Measurements from ENCODE around the gene PCYT1A. TPM values are rescaled to one million over a fixed set of nuclear protein-coding genes. Genes with fewer than 3 reads are reported as not detected.

Gene PCYT1A
- total and polyA plus RNA-seq, 12 donors, result 21.0 to 121 (median 102) TPM

DNA sequence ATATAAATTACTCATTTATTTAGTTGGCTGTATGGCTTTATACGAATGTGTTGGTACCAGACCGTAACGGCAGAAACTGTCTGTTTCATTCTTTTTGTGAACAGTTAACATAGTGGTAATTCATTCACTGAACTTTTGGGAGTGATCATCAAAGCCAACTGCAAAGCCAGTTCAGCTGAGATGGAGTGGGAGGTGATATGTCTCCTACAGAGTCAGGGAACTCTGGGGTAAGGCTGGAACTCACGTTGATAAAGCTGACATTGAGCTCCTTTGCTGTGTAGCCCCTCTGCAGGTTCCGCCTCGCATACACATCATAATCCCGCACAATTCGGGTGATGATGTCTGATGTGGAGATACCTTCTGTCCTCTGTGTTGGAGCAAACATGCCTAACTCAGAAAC, 45.8 kb downstream of the PCYT1A start:
- H3K4me3 ChIP-seq, result no peak overlapping the region
- DNase-seq, result no peak
- TF ChIP-seq, protein P1, sequence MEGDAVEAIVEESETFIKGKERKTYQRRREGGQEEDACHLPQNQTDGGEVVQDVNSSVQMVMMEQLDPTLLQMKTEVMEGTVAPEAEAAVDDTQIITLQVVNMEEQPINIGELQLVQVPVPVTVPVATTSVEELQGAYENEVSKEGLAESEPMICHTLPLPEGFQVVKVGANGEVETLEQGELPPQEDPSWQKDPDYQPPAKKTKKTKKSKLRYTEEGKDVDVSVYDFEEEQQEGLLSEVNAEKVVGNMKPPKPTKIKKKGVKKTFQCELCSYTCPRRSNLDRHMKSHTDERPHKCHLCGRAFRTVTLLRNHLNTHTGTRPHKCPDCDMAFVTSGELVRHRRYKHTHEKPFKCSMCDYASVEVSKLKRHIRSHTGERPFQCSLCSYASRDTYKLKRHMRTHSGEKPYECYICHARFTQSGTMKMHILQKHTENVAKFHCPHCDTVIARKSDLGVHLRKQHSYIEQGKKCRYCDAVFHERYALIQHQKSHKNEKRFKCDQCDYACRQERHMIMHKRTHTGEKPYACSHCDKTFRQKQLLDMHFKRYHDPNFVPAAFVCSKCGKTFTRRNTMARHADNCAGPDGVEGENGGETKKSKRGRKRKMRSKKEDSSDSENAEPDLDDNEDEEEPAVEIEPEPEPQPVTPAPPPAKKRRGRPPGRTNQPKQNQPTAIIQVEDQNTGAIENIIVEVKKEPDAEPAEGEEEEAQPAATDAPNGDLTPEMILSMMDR (IDR thresholded peaks at IDR 0.05), result no peak
- H3K27me3 ChIP-seq, result no peaks in the 10 kb centered on the region
- no peaks in the 10 kb centered on the region for H3K9me3 ChIP-seq
- 85 to 90% methylated on average over 8 of the region's 8 CpGs for WGBS, 2 donors
- no peak overlapping the region for H3K27ac ChIP-seq
- intact Hi-C loops (cut with DNase I), result loop anchor here in 1 of 10 donors (10.0 kb wide), 1 partner anchor 283 kb away; no protein-coding TSS in a partner anchor
- H3K4me1 ChIP-seq, result peaks cover 0 to 3% (median 0%) of the 10 kb centered on the region in 9 donors
- H3K36me3 ChIP-seq, result peaks cover 0 to 86% (median 66%) of the 10 kb centered on the region in 9 donors
- ATAC-seq, result no peak

DNA sequence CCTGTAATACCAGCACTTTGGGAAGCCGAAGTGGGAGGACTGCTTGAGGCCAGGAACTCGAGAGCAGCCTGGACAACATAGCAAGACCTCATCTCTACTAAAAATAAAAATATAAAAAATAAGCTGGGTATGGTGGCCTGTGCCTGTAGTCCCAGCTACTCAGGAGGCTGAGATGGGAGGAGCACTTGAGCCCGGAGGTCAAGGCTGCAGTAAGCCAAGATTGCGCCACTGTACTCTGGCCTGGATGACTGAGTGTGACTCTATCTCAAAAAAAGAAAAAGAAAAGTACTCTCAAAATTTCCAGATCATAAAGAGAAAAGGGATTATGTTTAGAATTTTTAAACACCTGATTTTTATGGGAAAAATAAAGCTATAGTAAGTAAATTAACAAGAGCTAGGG, 47.1 kb downstream of the PCYT1A start:
- intact Hi-C loops (cut with DNase I), result loop anchor here in 1 of 10 donors (10.0 kb wide), 1 partner anchor 284 kb away; no protein-coding TSS in a partner anchor
- 91 to 92% methylated on average over 4 of the region's 4 CpGs for WGBS, 2 donors
- DNase-seq, result no peak
- H3K27ac ChIP-seq, result no peak overlapping the region
- H3K4me1 ChIP-seq, result peaks cover 0 to 3% (median 0%) of the 10 kb centered on the region in 9 donors
- H3K4me3 ChIP-seq, result no peak overlapping the region
- H3K27me3 ChIP-seq, result no peaks in the 10 kb centered on the region
- no peak for ATAC-seq
- peaks cover 0 to 85% (median 63%) of the 10 kb centered on the region in 9 donors for H3K36me3 ChIP-seq
- H3K9me3 ChIP-seq, result no peaks in the 10 kb centered on the region
- TF ChIP-seq, protein P1 (IDR thresholded peaks at IDR 0.05), result no peak

DNA sequence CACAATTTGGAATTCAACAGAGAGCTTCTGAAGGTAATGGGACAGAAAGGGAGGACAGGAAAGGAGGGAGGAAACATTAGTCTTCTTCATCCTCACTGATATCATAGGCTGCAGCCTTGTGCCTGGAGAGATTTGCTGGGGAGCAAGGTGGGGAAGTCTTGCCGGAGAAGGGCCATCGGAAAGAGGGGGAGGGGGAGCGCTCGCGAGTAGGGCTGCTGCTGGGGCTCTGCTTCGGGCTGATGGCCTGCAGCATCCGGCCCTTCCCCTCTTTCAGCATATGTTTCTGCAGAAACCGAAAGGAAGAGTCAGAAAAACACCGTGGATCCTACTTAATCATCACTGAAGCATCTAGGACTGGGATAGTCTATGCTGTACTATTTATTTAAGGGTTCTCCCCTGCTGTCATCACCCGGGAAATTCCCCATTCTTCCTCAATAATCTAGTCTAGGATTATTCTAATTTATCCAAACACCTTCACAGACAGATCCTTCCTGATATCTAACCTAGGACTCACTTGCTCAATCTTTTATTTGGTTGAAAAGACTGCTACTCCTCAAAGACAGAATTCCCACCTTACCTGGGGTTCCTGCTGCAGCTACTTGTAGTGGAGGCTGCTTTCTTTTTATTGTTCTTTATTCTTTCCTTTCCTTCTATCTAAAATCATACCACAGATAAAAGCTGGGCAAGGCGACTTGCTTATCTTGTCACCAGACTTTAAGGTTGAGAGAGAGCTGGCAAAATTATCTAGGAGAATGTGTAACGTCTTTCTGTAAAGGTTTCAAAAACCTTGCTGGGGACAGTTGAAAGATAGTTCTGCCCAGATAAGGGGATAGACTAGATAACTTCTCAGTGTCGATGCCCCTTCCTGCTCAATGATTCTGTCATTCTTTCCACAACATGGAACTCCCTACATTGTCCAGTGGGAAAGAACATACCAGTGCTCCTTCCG, 48.6 kb downstream of the PCYT1A start:
- Histone ChIP-seq H3K36me3 (peaks cover 0 to 87% (median 59%) of the 10 kb centered on the region in 9 donors), H3K4me1 (no peaks in the 10 kb centered on the region), H3K27me3 (no peaks in the 10 kb centered on the region), H3K27ac (no peak overlapping the region), H3K9me3 (no peaks in the 10 kb centered on the region), H3K4me3 (no peak overlapping the region)
- DNase-seq (no peak), ATAC-seq (no peak)
- intact Hi-C loops (cut with DNase I), result no loop called here
- TF ChIP-seq, protein P1 (IDR thresholded peaks at IDR 0.05), result no peak
- 67 to 72% methylated on average over 14 of the region's 14 CpGs for WGBS, 2 donors

DNA sequence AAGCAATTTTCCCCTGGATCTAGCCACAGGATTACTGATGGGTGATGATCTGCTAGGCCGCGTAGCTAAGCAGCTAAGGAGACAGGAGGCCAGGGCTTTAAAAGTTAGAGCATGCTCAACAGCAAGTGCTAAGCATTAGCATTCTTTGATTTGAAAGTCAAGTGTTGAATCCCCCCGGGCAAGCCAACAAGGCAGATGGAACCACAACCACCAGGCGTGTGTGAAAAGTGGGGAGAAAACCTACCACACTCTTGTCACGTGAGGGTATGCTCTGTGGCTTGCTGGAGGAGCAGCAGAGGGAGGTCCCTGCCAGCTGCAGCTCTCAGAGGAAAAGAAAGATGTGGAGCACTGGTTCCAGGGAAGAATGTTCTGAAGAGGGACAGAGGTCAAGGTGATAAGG, 50.3 kb downstream of the PCYT1A start:
- TF ChIP-seq, protein P1 (IDR thresholded peaks at IDR 0.05), result no peak
- peaks cover 0 to 10% (median 0%) of the 10 kb centered on the region in 9 donors for H3K4me1 ChIP-seq
- no peaks in the 10 kb centered on the region for H3K9me3 ChIP-seq
- ATAC-seq (no peak), DNase-seq (no peak)
- H3K36me3 ChIP-seq, result peaks cover 0 to 85% (median 53%) of the 10 kb centered on the region in 9 donors
- 85 to 89% methylated on average over 5 of the region's 5 CpGs for WGBS, 2 donors
- no peak overlapping the region for H3K4me3 ChIP-seq
- H3K27ac ChIP-seq, result no peak overlapping the region
- H3K27me3 ChIP-seq, result no peaks in the 10 kb centered on the region
- intact Hi-C loops (cut with DNase I), result no loop called here
